K562 (cell line): Measurements from ENCODE around the gene SOS2. TPM values are rescaled to one million over a fixed set of nuclear protein-coding genes. Genes with fewer than 3 reads are reported as not detected.

Experiments
- ATAC-seq: fragments of 200-7000 bp; cut with Tn5 transposase; 3 replicates; pipeline ENCODE4 v1.9.1; 2020; ENCODE audit warnings: moderate library complexity
- BruUV-seq: library from RNA; stranded (reverse); fragments of 400-500 nt; replicated peaks from 2 replicates; lab custom pipeline; 2021; lab: Mats Ljungman, UMichigan
- CTCF ChIA-PET: fragments of 300-600 bp; formaldehyde crosslinking; extraction: SDS; loops from one replicate; lab custom pipeline; 2021; ENCODE audit warnings: low intra/inter-chr PET ratio; lab: Yijun Ruan, JAX
- POLR2A ChIA-PET: fragments of 300-600, 350-650 bp; sonication (Branson Sonifier 250); formaldehyde crosslinking; extraction: SDS; loops from one replicate; lab custom pipeline; 2021; ENCODE audit warnings: antibody characterized with exemption, inconsistent platforms; lab: Yijun Ruan, JAX
- DNase-seq, 4 experiments: peaks; one replicate each; pipeline versions ENCODE4 v3.0.0 to v3.0.0-alpha.2; 2011 to 2018; ENCODE audit warnings: low spot score in 3 of 4, mixed read lengths in 3 of 4; ENCODE audit errors: extremely low read depth in 1 of 4
- FAIRE-seq: peaks from 2 replicates; lab custom pipeline; 2011; peaks lifted over from hg19 to GRCh38; lab: Jason Lieb, UNC
- H2AFZ ChIP-seq: 2 replicates; pipeline ENCODE4 v1.6.0; 2011; ENCODE audit warnings: low read depth, low read length, control low read depth, inconsistent platforms
- H3K27ac ChIP-seq: fragments of 200-600 bp; 3 replicates; pipeline ENCODE4 v1.8.0; 2011; ENCODE audit warnings: low read depth, mild to moderate bottlenecking, control low read depth, inconsistent platforms, low read length, moderate library complexity, mixed read lengths; ENCODE audit errors: extremely low read depth
- H3K27me3 ChIP-seq, 2 experiments: fragments of 300-600 bp in 1 of 2; 2 replicates in 1 of 2; 3 replicates in 1 of 2; pipeline versions ENCODE4 v1.6.0 to v1.8.0; 2011; ENCODE audit warnings: inconsistent platforms in 2 of 2, low read length in 2 of 2, mild to moderate bottlenecking in 1 of 2, mixed read lengths in 1 of 2, moderate library complexity in 1 of 2; ENCODE audit not compliant: control insufficient read depth in 2 of 2, insufficient read depth in 2 of 2
- H3K36me3 ChIP-seq: fragments of 300-600 bp; 3 replicates; pipeline ENCODE4 v1.8.0; 2011; ENCODE audit warnings: mild to moderate bottlenecking, low read length, inconsistent platforms; ENCODE audit not compliant: control insufficient read depth, insufficient read depth
- H3K4me1 ChIP-seq, 2 experiments: fragments of 200-600 bp in 1 of 2; replicated peaks in 1 of 2; 2 replicates in 1 of 2; 3 replicates in 1 of 2; pipeline versions ENCODE4 v1.5.1 to v1.8.0; 2011; ENCODE audit warnings: inconsistent platforms in 2 of 2, low read length in 2 of 2, mild to moderate bottlenecking in 1 of 2, mixed read lengths in 1 of 2, moderate library complexity in 1 of 2; ENCODE audit not compliant: control insufficient read depth in 2 of 2, insufficient read depth in 2 of 2
- H3K4me2 ChIP-seq: 2 replicates; pipeline ENCODE4 v1.6.1; 2011; ENCODE audit warnings: low read length, control low read depth, inconsistent platforms, mixed read lengths; ENCODE audit not compliant: insufficient read depth
- H3K4me3 ChIP-seq: fragments of 200-600 bp; sonication (generic), shearing (Covaris generic); 2 replicates; pipeline ENCODE4 v1.5.1; 2016; ENCODE audit warnings: control low read depth, inconsistent platforms
- H3K79me2 ChIP-seq: fragments of 200-600 bp; 3 replicates; pipeline ENCODE4 v1.8.0; 2011; ENCODE audit warnings: low read length, inconsistent platforms; ENCODE audit not compliant: control insufficient read depth, insufficient read depth
- H3K9ac ChIP-seq, 2 experiments: 2 replicates each; pipeline versions ENCODE4 v1.6.0 to v1.6.1; 2011; ENCODE audit warnings: low read depth in 2 of 2, low read length in 2 of 2, control low read depth in 1 of 2, inconsistent platforms in 1 of 2, mild to moderate bottlenecking in 1 of 2, mixed read lengths in 1 of 2; ENCODE audit not compliant: insufficient read depth in 1 of 2
- H3K9me1 ChIP-seq: one replicate; pipeline ENCODE4 v1.6.0; 2011; ENCODE audit warnings: inconsistent platforms, mild to moderate bottlenecking, low read length, moderate library complexity; ENCODE audit not compliant: control insufficient read depth, insufficient read depth
- H3K9me3 ChIP-seq: replicated peaks from 2 replicates; pipeline ENCODE4 v1.5.1; 2011; ENCODE audit warnings: low read depth, low read length, inconsistent platforms; ENCODE audit not compliant: control insufficient read depth, insufficient read depth
- H4K20me1 ChIP-seq: replicated peaks from 2 replicates; pipeline ENCODE4 v1.6.1; 2011; ENCODE audit warnings: low read length, inconsistent platforms, mixed read lengths; ENCODE audit not compliant: control insufficient read depth, insufficient read depth
- CREBBP ChIP-seq: IDR thresholded peaks from one replicate; pipeline ENCODE4 v1.6.1; 2012; ENCODE audit warnings: low read depth, mild to moderate bottlenecking, control low read depth, inconsistent platforms, low read length
- WGBS: fragments of 100-300 bp; shearing (Covaris generic); methylation state at CpG from one replicate; pipeline ENCODE4 v1.1.6; 2016; ENCODE audit warnings: low coverage, mixed read lengths; ENCODE audit not compliant: insufficient coverage; ENCODE audit errors: missing lambda C conversion rate; 5-methylcytosine and 5-hydroxymethylcytosine counted together
- in situ Hi-C: fragments of 300-500 bp; cut with MboI; formaldehyde crosslinking; loops from 4 replicates; pipeline ENCODE4 v1.15.0; 2018; ENCODE audit warnings: inconsistent platforms, mixed read lengths
- intact Hi-C: fragments of 100-400 bp; cut with micrococcal nuclease; formaldehyde crosslinking; loops from 2 replicates; pipeline ENCODE4 v1.14.2; 2022
- polyA plus RNA-seq, 8 experiments: library from polyadenylated mRNA; depleted of rRNA in 4 of 8; stranded (reverse) in 5 of 8; unstranded in 3 of 8; fragments of >200 nt; fragmentation: Nextera tagmentation in 2 of 8; fragmentation: Illumina TruSeq in 1 of 8; extraction: Ambion mirVana in 2 of 8; extraction: Trizol in 1 of 8; gene quantifications; 2 replicates each; pipeline versions ENCODE4 v1.2.1 to v1.2.3, GENCODE V29; 2011 to 2014; ENCODE audit warnings: inconsistent platforms in 1 of 8, missing spikeins in 1 of 8
- total RNA-seq, 7 experiments: library from RNA; depleted of rRNA in 6 of 7; stranded (reverse); fragments of >200 nt in 6 of 7; fragmentation: Illumina TruSeq in 2 of 7; extraction: Trizol in 2 of 7; gene quantifications; 2 replicates each; pipeline versions ENCODE4 v1.2.1 to v1.2.3, GENCODE V29; 2011 to 2021; ENCODE audit warnings: low replicate concordance in 1 of 7
- TF ChIP-seq, protein P1 (sequence below): fragments of 250-450 bp; sonication (Bioruptor Pico); IDR thresholded peaks from 2 replicates; pipeline ENCODE4 v1.5.0; 2021; ENCODE audit warnings: mild to moderate bottlenecking, moderate library complexity

Gene SOS2
- total and polyA plus RNA-seq, 9 of the 15 experiments (the other 6 are each of a cell fraction or from before 2014, with no cell fraction given), result 2.2 to 13.1 (median 10.5) TPM

DNA sequence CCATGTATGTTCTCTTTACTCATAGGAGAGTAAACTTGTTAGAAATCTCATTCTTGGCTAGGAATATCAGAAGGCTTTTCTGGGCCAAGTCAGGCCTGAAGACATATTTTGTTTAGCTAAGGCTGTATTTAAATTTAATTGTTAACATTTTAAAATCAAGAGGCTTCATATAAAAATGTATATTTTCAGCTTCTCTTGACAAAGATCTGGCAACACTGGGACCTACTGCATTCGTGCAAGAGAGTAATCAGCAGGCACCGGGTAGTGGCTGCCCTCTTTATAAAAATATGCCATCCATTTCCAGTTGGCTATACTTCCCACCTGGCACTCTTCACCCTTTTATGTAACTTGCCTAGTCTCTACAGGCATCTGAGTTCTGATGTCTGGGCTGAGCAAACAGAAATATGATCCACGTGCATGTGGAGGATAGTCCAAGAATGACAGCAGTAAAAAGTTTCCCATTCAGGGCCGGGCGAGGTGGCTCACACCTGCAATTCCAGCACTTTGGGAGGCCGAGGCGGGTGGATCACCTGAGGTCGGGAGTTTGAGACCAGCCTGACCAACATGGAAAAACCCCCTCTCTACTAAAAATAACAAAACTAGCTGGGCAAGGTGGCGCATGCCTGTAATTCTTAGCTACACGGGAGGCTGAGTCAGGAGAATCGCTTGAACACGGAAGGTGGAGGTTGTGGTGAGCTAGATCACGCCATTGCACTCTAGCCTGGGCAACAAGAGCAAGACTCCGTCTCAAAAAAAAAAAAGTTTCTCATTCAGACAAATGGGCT, 2.0 kb upstream of the SOS2 start:
- H3K27ac ChIP-seq, result no peak overlapping the region
- DNase-seq (no peak), ATAC-seq (no peak), FAIRE-seq (no peak)
- no TSS peak for BruUV-seq
- H3K79me2 ChIP-seq, result peaks cover 27% of the 10 kb centered on the region
- H3K36me3 ChIP-seq, result 0 out of 3 replicates have a peak, but pooled peaks cover 4% of the 10 kb centered on the region
- intact Hi-C loops, result loop anchor here (10.0 kb wide), 2 partner anchors 119 to 369 kb away; partner anchors contain the start of gene VCPKMT
- H3K4me3 ChIP-seq, result no peak overlapping the region
- H3K9ac ChIP-seq, result peak overlapping the region in 1 of 2 experiments; percentile 35; a peak in 1 of 4 replicates
- H3K27me3 ChIP-seq, result no peaks in the 10 kb centered on the region
- ChIA-PET POLR2A (no interaction called here), CTCF (interaction anchor here (0.6 kb wide), 1 partner anchor 338 kb away, joined by 4 read pairs; no protein-coding TSS in a partner anchor)
- peaks cover 6 to 11% of the 10 kb centered on the region in 2 experiments; a peak in 4 of 5 replicates for H3K4me1 ChIP-seq
- H3K4me2 ChIP-seq, result no peak overlapping the region
- no peaks in the 10 kb centered on the region for H4K20me1 ChIP-seq
- TF ChIP-seq CREBBP, result no peak
- TF ChIP-seq, protein P1, sequence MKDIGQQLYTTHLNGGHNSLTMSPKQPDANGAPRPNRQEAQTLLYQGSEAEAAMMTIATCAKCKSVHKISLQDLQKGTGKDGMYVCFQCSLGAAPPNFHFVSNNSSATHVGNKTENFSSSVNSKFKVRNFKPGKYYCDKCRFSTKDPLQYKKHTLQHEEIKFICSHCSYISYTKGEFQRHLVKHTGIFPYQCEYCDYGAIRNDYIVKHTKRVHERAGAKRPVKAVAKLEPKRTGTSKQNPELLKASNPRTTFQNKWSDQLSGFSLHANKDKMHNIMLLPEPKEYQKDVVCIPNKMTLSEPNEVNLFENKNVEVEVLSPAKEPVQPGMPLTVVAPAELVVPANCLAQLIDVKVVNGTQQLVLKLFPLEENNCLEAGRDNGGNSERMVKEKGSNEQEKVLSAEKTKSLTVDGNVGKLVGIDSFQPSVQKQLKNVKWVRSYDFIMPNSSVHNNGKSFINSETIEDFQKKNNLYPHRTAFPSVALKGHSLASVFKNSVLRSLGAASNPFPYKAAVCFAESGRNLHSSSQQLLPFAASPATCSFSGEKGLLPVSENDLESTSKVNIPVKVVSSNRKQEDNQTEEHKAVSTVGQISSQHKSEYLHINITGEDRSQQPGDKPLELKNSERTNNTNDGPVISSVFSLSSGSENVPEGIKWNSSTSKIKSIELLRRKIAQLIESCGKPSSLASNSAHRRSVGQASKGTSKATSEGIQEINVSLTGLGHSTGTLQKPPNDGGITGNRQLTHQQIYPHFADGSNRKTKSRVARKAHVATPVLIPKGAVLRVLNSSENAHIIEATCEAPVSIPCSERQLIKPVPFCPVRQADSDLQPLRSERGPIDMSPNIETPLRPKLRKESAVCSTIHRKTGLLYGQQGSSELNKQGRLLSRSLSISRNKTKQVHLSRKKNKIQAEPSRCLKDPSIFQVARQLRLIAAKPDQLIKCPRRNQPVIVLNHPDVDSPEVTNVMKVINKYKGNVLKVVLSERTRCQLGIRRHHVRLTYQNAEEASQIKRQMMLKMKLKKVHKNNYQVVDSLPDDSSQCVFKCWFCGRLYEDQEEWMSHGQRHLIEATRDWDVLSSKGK (CRISPR knock-in tag), result no peak
- H2AFZ ChIP-seq, result no peak overlapping the region; the same call in 1 of the 2 replicates
- in situ Hi-C loops, result no loop called here
- H3K9me1 ChIP-seq, result no peaks in the 10 kb centered on the region
- H3K9me3 ChIP-seq, result no peaks in the 10 kb centered on the region
- 81% methylated on average over 14 of the region's 14 CpGs for WGBS
